Vagina (tissue), 2 donors: ENCODE data around the gene LRFN4. TPM values are rescaled to one million over a fixed set of nuclear protein-coding genes. Genes with fewer than 3 reads are reported as not detected.

Experiments
- DNase-seq, 2 donors: peaks; one replicate each; pipeline ENCODE4 v3.0.0-alpha.2; 2017; ENCODE audit errors: extremely low spot score in 2 of 2
- H3K27ac ChIP-seq: fragments of 200-600 bp; sonication (generic); one replicate; pipeline ENCODE4 v1.5.1; 2019
- H3K27me3 ChIP-seq: fragments of 200-600 bp; sonication (generic); one replicate; pipeline ENCODE4 v1.5.1; 2019
- H3K36me3 ChIP-seq, 2 donors: fragments of 200-600 bp; sonication (generic); one replicate each; pipeline ENCODE4 v1.5.1; 2017 to 2019
- H3K4me1 ChIP-seq: fragments of 200-600 bp; sonication (generic); one replicate; pipeline ENCODE4 v1.5.1; 2019
- H3K4me3 ChIP-seq, 2 donors: fragments of 200-600 bp; sonication (generic); 1 replicate in 1 of 2; 2 replicates in 1 of 2; pipeline ENCODE4 v1.5.1; 2016 to 2019
- H3K9me3 ChIP-seq: fragments of 200-600 bp; sonication (generic); one replicate; pipeline ENCODE4 v1.5.1; 2019
- CTCF ChIP-seq, 3 experiments: fragments of 450-650 bp in 2 of 3; fragments of 200-600 bp in 1 of 3; sonication (generic) in 1 of 3; IDR thresholded peaks; one replicate each; pipeline ENCODE4 v1.5.1; 2017 to 2019; ENCODE audit warnings: antibody characterized with exemption in 3 of 3, mild to moderate bottlenecking in 2 of 3, moderate library complexity in 2 of 3
- POLR2A ChIP-seq, 2 donors: fragments of 450-650 bp; IDR thresholded peaks; one replicate each; pipeline ENCODE4 v1.6.1; 2017; ENCODE audit warnings: antibody characterized with exemption in 2 of 2, mild to moderate bottlenecking in 2 of 2, moderate library complexity in 2 of 2
- POLR2AphosphoS5 ChIP-seq, 2 donors: sonication (generic); formaldehyde crosslinking; IDR thresholded peaks; one replicate each; pipeline ENCODE4 v1.9.0; 2017; ENCODE audit warnings: antibody characterized with exemption in 2 of 2, mild to moderate bottlenecking in 2 of 2, low read depth in 1 of 2; ENCODE audit not compliant: insufficient read depth in 1 of 2
- intact Hi-C: fragments of 100-400 bp; cut with DNase I; formaldehyde crosslinking; loops from one replicate; pipeline ENCODE4 v1.15.1; 2023
- total RNA-seq: library from RNA; depleted of rRNA; stranded (reverse); fragments of >200 nt; gene quantifications from one replicate; pipeline ENCODE4 v1.2.3, GENCODE V29; 2016

The LRFN4 gene
- total RNA-seq, 1 donor from 2014 or later, result 8.1 TPM

DNA sequence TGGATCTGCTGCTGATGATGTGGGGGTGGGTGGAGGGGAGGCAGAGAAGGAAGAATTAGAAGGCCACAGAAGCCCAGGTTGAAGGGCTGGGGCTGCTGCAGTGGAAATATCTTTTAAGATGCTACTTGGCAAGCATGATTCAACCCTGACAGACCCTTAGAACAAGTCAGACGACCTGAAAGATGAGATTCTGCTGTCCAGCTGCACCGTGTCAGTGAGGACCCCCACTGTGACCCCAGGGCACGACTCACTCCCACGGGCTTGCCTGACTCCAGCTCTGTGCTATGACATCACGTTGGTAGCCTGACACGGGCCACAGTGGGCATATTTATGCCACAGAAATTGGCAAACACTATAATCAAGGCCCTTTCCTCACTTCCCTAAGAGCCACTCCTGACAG is 36.0 kb downstream of the LRFN4 start:
- intact Hi-C loops, result no loop called here
- TF ChIP-seq POLR2AphosphoS5 (IDR thresholded peaks at IDR 0.05; ENCODE audit: insufficient read depth in 1 of 2, low read depth in 1 of 2), result no peak
- TF ChIP-seq POLR2A (IDR thresholded peaks at IDR 0.05), result no peak
- TF ChIP-seq CTCF (IDR thresholded peaks at IDR 0.05), result no peak
- Histone ChIP-seq H3K9me3 (no peaks in the 10 kb centered on the region), H3K4me1 (no peaks in the 10 kb centered on the region), H3K4me3 (no peak overlapping the region), H3K27ac (no peak overlapping the region), H3K36me3 (no peaks in the 10 kb centered on the region), H3K27me3 (no peaks in the 10 kb centered on the region)
- DNase-seq, result no peak

DNA sequence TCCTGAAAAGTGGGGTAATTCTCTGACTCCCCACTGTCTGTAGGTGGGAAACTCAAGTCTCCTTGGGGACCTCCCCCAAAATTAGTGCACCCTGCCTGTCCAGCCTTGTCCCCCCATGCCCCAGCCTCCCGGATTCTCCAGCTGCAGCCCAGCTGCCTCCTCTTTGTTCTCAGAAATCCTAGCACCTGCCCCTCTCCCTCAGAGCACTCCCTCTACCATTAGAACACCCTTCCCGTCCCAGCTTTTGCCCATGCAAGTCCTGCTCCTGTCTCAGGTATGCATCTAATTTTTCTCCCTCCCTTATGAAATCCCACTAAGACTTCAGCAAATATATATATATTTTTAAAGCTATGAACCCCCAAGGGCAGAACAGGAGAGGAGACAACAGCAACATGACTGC is 37.3 kb downstream of the LRFN4 start:
- H3K27ac ChIP-seq, result no peak overlapping the region
- no peaks in the 10 kb centered on the region for H3K9me3 ChIP-seq
- H3K4me3 ChIP-seq, result no peak overlapping the region
- intact Hi-C loops, result no loop called here
- TF ChIP-seq POLR2AphosphoS5 (IDR thresholded peaks at IDR 0.05; ENCODE audit: insufficient read depth in 1 of 2, low read depth in 1 of 2) (no peak), POLR2A (IDR thresholded peaks at IDR 0.05) (no peak), CTCF (IDR thresholded peaks at IDR 0.05) (no peak)
- no peaks in the 10 kb centered on the region for H3K36me3 ChIP-seq
- H3K4me1 ChIP-seq, result no peaks in the 10 kb centered on the region
- no peaks in the 10 kb centered on the region for H3K27me3 ChIP-seq
- no peak for DNase-seq

- H3K36me3 ChIP-seq, result no peaks in the 10 kb centered on the region
- no peaks in the 10 kb centered on the region for H3K9me3 ChIP-seq
- H3K4me1 ChIP-seq, result peaks cover 14% of the 10 kb centered on the region
- TF ChIP-seq CTCF (IDR thresholded peaks at IDR 0.05), result no peak
- no peak for TF ChIP-seq POLR2A (IDR thresholded peaks at IDR 0.05)
- no peak for TF ChIP-seq POLR2AphosphoS5 (IDR thresholded peaks at IDR 0.05; ENCODE audit: insufficient read depth in 1 of 2, low read depth in 1 of 2)
- no peak overlapping the region for H3K27ac ChIP-seq
- no peaks in the 10 kb centered on the region for H3K27me3 ChIP-seq
- H3K4me3 ChIP-seq, result no peak overlapping the region
- intact Hi-C loops, result no loop called here
- DNase-seq, result no peak
These were observed 45.1 kb downstream of the LRFN4 start for GRCh38 chr11:66901964-66902390.

GRCh38 chr11:66902486-66903177 is 45.8 kb downstream of the LRFN4 start:
- Histone ChIP-seq H3K4me1 (peaks cover 16% of the 10 kb centered on the region), H3K4me3 (no peak overlapping the region), H3K9me3 (no peaks in the 10 kb centered on the region), H3K27me3 (no peaks in the 10 kb centered on the region), H3K27ac (no peak overlapping the region), H3K36me3 (no peaks in the 10 kb centered on the region)
- DNase-seq, result no peak
- intact Hi-C loops, result no loop called here
- no peak for TF ChIP-seq CTCF (IDR thresholded peaks at IDR 0.05)
- no peak for TF ChIP-seq POLR2AphosphoS5 (IDR thresholded peaks at IDR 0.05; ENCODE audit: insufficient read depth in 1 of 2, low read depth in 1 of 2)
- no peak for TF ChIP-seq POLR2A (IDR thresholded peaks at IDR 0.05)

GRCh38 chr11:66904055-66904454 is 47.2 kb downstream of the LRFN4 start:
- no peaks in the 10 kb centered on the region for H3K9me3 ChIP-seq
- no peak for DNase-seq
- H3K4me1 ChIP-seq, result peaks cover 16% of the 10 kb centered on the region
- H3K27ac ChIP-seq, result no peak overlapping the region
- no peak overlapping the region for H3K4me3 ChIP-seq
- intact Hi-C loops, result no loop called here
- no peak for TF ChIP-seq POLR2AphosphoS5 (IDR thresholded peaks at IDR 0.05; ENCODE audit: insufficient read depth in 1 of 2, low read depth in 1 of 2)
- no peaks in the 10 kb centered on the region for H3K36me3 ChIP-seq
- H3K27me3 ChIP-seq, result no peaks in the 10 kb centered on the region
